Tibial nerve (tissue), 3 donors: ENCODE data around the gene ABLIM3.

Source experiments
- CTCF ChIP-seq, 5 experiments: fragments of 200-600 bp in 3 of 5; fragments of 450-650 bp in 2 of 5; sonication (generic) in 3 of 5; IDR thresholded peaks; one replicate each; pipeline ENCODE4 v1.5.1; 2016 to 2019; ENCODE audit warnings: antibody characterized with exemption in 5 of 5, mild to moderate bottlenecking in 3 of 5, moderate library complexity in 2 of 5
- POLR2A ChIP-seq, 2 donors: fragments of 450-650 bp; IDR thresholded peaks; one replicate each; pipeline ENCODE4 v1.6.1; 2017; ENCODE audit warnings: antibody characterized with exemption in 2 of 2, mild to moderate bottlenecking in 2 of 2, moderate library complexity in 2 of 2

- TF ChIP-seq POLR2A (IDR thresholded peaks at IDR 0.05) (no peak), CTCF (IDR thresholded peaks at IDR 0.05) (no peak)
Observed at GRCh38 chr5:149151717-149152116, 10.4 kb downstream of the ABLIM3 start.
